ENCODE measurements around the gene CD24. TPM values are rescaled to one million over a fixed set of nuclear protein-coding genes. Genes with fewer than 3 reads are reported as not detected.

CD24 gene
- total and polyA plus RNA-seq, 10 of the 15 experiments (the other 5 are each of a cell fraction or from before 2014, with no cell fraction given) = 0.19 to 21.2 (median 9.0) TPM

GRCh38 chr6:106995640-106996039 lies 21.1 kb upstream of the CD24 start:
- ChIA-PET SMC1A (ENCODE audit: uncharacterized antibody, unreplicated experiment) (interaction anchor here (1.3 to 3.4 kb wide), 2 partner anchors 16 to 386 kb away, joined by 3 to 8 read pairs; no protein-coding TSS in a partner anchor), CTCF (interaction anchor here (0.7 to 3.0 kb wide), 2 partner anchors 15 to 44 kb away, joined by 3 to 29 read pairs; no protein-coding TSS in a partner anchor), RAD21 (ENCODE audit: unreplicated experiment) (no interaction called here), POLR2A (interaction anchor here (0.7 kb wide), 1 partner anchor 1456 kb away, joined by 4 read pairs; no protein-coding TSS in a partner anchor)
- Histone ChIP-seq H3K36me3 (ENCODE audit: control insufficient read depth in 2 of 2, insufficient read depth in 2 of 2, low read length in 1 of 2) (no peaks in the 10 kb centered on the region), H3K27ac (ENCODE audit: control insufficient read depth, insufficient read depth) (no peak overlapping the region), H3K4me3 (no peak overlapping the region), H3K4me1 (ENCODE audit: control insufficient read depth, insufficient read depth, low read length) (no peaks in the 10 kb centered on the region), H3K27me3 (replicated peaks in 1 of 2; ENCODE audit: control insufficient read depth in 2 of 2, insufficient read depth in 2 of 2, low read length in 1 of 2) (no peaks in the 10 kb centered on the region), H2AFZ (ENCODE audit: control insufficient read depth, low read depth, low read length) (no peak overlapping the region), H4K20me1 (ENCODE audit: control insufficient read depth, insufficient read depth) (no peaks in the 10 kb centered on the region), H3K79me2 (ENCODE audit: control insufficient read depth, insufficient read depth, low read length) (no peaks in the 10 kb centered on the region), H3K4me2 (ENCODE audit: control insufficient read depth, insufficient read depth) (no peak overlapping the region), H3K9ac (ENCODE audit: control insufficient read depth, insufficient read depth, low read length) (no peak overlapping the region), H3K9me3 (replicated peaks; ENCODE audit: control insufficient read depth, insufficient read depth, low read length) (no peaks in the 10 kb centered on the region)
- FAIRE-seq (no peak), ATAC-seq (no peak), DNase-seq (ENCODE audit: low read depth, low spot score) (no peak)
- intact Hi-C loops (cut with micrococcal nuclease; ENCODE audit: unreplicated experiment) = loop anchor here (5.0 kb wide), 1 partner anchor 658 kb away; no protein-coding TSS in a partner anchor
- 82% methylated on average over 3 of the region's 3 CpGs for WGBS (ENCODE audit: insufficient coverage, insufficient replicate concordance, low lambda C conversion rate, missing lambda C conversion rate)
- BruUV-seq (replicated peaks) = no TSS peak
- in situ Hi-C loops (cut with MboI) = no loop called here
- no peak for TF ChIP-seq JUND (IDR thresholded peaks at IDR 0.05; ENCODE audit: low read depth, low read length)
- TF ChIP-seq GATAD2B (conservative IDR thresholded peaks at IDR 0.05; ENCODE audit: low read depth) = no peak
- TF ChIP-seq, protein P1, sequence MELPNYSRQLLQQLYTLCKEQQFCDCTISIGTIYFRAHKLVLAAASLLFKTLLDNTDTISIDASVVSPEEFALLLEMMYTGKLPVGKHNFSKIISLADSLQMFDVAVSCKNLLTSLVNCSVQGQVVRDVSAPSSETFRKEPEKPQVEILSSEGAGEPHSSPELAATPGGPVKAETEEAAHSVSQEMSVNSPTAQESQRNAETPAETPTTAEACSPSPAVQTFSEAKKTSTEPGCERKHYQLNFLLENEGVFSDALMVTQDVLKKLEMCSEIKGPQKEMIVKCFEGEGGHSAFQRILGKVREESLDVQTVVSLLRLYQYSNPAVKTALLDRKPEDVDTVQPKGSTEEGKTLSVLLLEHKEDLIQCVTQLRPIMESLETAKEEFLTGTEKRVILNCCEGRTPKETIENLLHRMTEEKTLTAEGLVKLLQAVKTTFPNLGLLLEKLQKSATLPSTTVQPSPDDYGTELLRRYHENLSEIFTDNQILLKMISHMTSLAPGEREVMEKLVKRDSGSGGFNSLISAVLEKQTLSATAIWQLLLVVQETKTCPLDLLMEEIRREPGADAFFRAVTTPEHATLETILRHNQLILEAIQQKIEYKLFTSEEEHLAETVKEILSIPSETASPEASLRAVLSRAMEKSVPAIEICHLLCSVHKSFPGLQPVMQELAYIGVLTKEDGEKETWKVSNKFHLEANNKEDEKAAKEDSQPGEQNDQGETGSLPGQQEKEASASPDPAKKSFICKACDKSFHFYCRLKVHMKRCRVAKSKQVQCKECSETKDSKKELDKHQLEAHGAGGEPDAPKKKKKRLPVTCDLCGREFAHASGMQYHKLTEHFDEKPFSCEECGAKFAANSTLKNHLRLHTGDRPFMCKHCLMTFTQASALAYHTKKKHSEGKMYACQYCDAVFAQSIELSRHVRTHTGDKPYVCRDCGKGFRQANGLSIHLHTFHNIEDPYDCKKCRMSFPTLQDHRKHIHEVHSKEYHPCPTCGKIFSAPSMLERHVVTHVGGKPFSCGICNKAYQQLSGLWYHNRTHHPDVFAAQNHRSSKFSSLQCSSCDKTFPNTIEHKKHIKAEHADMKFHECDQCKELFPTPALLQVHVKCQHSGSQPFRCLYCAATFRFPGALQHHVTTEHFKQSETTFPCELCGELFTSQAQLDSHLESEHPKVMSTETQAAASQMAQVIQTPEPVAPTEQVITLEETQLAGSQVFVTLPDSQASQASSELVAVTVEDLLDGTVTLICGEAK (IDR thresholded peaks at IDR 0.05; ENCODE audit: borderline replicate concordance) = no peak
- no peak for TF ChIP-seq MXI1 (IDR thresholded peaks at IDR 0.05; ENCODE audit: low read depth, low read length)
- TF ChIP-seq CHD2 (IDR thresholded peaks at IDR 0.05; ENCODE audit: borderline replicate concordance, low read depth, low read length) = no peak
- TF ChIP-seq HDGF (IDR thresholded peaks at IDR 0.05) = no peak
- TF ChIP-seq TCF7 (IDR thresholded peaks at IDR 0.05; ENCODE audit: borderline replicate concordance) = no peak
- no peak for TF ChIP-seq RB1 (IDR thresholded peaks at IDR 0.05; ENCODE audit: borderline replicate concordance)
- TF ChIP-seq MEF2B (IDR thresholded peaks at IDR 0.05; ENCODE audit: partially characterized antibody, poor library complexity, severe bottlenecking) = no peak
- TF ChIP-seq CHD1 (IDR thresholded peaks at IDR 0.05; ENCODE audit: low read depth, low read length) = no peak
- no peak for TF ChIP-seq NR2C2 (IDR thresholded peaks at IDR 0.05; ENCODE audit: borderline replicate concordance, control insufficient read depth, insufficient read length, low read depth)
- TF ChIP-seq NBN (IDR thresholded peaks at IDR 0.05) = no peak
- TF ChIP-seq TCF12 (IDR thresholded peaks at IDR 0.05; ENCODE audit: low read depth, low read length) = no peak
- no peak for TF ChIP-seq MTA3 (IDR thresholded peaks at IDR 0.05; ENCODE audit: borderline replicate concordance, low read length)
- TF ChIP-seq ZNF207 (IDR thresholded peaks at IDR 0.05; ENCODE audit: borderline replicate concordance) = no peak
- no peak for TF ChIP-seq TBL1XR1 (IDR thresholded peaks at IDR 0.05; ENCODE audit: low read depth, low read length)
- TF ChIP-seq E4F1 (IDR thresholded peaks at IDR 0.05; ENCODE audit: borderline replicate concordance, partially characterized antibody) = no peak
- TF ChIP-seq ZBTB33 (IDR thresholded peaks at IDR 0.05) = no peak
